ENCODE measurements around the gene GRAMD4. TPM values are rescaled to one million over a fixed set of nuclear protein-coding genes. Genes with fewer than 3 reads are reported as not detected.

The GRAMD4 gene
- total RNA-seq, 2 donors from 2014 or later: 38.0 to 43.3 TPM

DNA sequence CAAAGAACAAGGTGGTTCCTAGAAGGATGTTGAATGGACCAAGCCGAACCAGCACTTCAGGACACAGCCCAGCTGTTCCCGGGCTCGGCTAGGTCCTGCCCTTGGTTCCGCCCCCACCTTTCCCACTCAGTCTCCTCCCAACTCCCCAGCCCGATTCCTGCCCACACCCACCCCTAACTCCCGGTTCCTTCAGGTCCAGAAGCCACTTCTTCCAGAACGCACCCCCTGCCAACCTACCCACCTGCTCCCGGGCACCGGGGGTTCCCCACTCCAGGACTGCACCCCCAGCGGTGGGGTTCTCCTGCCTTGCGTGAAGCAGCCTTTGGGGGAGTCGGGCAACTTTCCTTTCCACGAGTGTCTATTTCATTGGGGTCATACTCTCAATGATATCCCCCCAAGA is 87.1 kb downstream of the GRAMD4 start:
- DNase-seq: no peak
- Mint-ChIP-seq H3K4me1 (peaks cover 17% of the 10 kb centered on the region), H3K4me3 (no peak overlapping the region), H3K36me3 (ENCODE audit: low read depth) (peaks cover 81% of the 10 kb centered on the region), H3K27ac (no peak overlapping the region), H3K9me3 (no peaks in the 10 kb centered on the region), H3K27me3 (ENCODE audit: insufficient read depth) (no peaks in the 10 kb centered on the region)
- Histone ChIP-seq H3K9me3 (ENCODE audit: control insufficient read depth, low read length) (no peaks in the 10 kb centered on the region), H3K27ac (ENCODE audit: low read depth, low read length) (no peak overlapping the region), H3K36me3 (ENCODE audit: control insufficient read depth, insufficient read depth, low read length) (peaks cover 68% of the 10 kb centered on the region), H3K4me3 (ENCODE audit: low read length) (no peak overlapping the region), H3K9ac (ENCODE audit: extremely low read depth, low read length, poor library complexity, severe bottlenecking) (no peak overlapping the region), H3K4me1 (ENCODE audit: control insufficient read depth, insufficient read depth, low read length) (no peaks in the 10 kb centered on the region), H3K27me3 (ENCODE audit: control insufficient read depth, insufficient read depth, low read length, poor library complexity, severe bottlenecking) (no peaks in the 10 kb centered on the region)
- TF ChIP-seq, protein P1, sequence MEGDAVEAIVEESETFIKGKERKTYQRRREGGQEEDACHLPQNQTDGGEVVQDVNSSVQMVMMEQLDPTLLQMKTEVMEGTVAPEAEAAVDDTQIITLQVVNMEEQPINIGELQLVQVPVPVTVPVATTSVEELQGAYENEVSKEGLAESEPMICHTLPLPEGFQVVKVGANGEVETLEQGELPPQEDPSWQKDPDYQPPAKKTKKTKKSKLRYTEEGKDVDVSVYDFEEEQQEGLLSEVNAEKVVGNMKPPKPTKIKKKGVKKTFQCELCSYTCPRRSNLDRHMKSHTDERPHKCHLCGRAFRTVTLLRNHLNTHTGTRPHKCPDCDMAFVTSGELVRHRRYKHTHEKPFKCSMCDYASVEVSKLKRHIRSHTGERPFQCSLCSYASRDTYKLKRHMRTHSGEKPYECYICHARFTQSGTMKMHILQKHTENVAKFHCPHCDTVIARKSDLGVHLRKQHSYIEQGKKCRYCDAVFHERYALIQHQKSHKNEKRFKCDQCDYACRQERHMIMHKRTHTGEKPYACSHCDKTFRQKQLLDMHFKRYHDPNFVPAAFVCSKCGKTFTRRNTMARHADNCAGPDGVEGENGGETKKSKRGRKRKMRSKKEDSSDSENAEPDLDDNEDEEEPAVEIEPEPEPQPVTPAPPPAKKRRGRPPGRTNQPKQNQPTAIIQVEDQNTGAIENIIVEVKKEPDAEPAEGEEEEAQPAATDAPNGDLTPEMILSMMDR (conservative IDR thresholded peaks at IDR 0.05): no peak
- 88 to 92% methylated on average over 10 to 13 of the region's 13 CpGs for WGBS, 2 experiments (ENCODE audit: insufficient coverage in 1 of 2, insufficient read length in 1 of 2)

DNA sequence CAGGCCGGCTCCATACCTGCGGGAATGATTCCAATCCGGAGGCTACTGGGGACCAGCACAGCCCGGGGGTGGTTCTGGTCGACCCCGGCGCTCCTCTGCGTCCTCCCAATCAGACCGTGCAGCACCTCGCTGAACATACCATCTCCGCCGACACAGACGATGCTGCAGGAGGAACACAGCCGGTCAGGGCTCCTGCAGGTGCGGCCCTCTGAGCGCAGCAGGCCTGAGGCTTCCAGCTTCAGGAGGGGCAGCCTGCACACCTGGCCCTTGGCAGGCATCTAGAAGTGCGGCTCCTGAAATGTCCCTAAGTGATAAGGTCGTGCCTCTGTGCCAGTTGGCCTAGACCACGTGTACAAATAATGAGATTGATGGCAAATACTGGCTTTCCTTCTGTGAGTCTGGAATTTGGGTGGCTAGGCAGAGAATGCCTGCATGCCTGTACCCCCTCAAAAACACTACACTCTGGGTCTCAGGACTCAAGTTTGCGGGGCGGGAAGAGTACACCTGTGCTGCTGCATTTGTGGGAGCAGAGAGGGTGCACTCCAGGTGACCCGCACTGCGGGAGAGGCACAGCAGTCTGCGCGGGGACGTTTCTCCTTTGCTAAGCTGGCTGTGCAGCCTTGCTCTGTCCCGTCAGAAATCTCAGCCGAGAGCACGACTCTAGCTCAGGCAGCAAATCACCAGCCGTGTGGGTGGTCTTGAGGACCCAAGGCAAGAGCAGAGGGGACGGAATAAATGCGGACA is 87.8 kb downstream of the GRAMD4 start:
- no peak overlapping the region for H3K4me3 ChIP-seq (ENCODE audit: low read length)
- peaks cover 71% of the 10 kb centered on the region for H3K36me3 ChIP-seq (ENCODE audit: control insufficient read depth, insufficient read depth, low read length)
- no peaks in the 10 kb centered on the region for H3K4me1 ChIP-seq (ENCODE audit: control insufficient read depth, insufficient read depth, low read length)
- Mint-ChIP-seq H3K27ac (no peak overlapping the region), H3K27me3 (ENCODE audit: insufficient read depth) (no peaks in the 10 kb centered on the region), H3K4me3 (no peak overlapping the region), H3K9me3 (no peaks in the 10 kb centered on the region), H3K4me1 (peaks cover 17% of the 10 kb centered on the region), H3K36me3 (ENCODE audit: low read depth) (peaks cover 81% of the 10 kb centered on the region)
- H3K27ac ChIP-seq (ENCODE audit: low read depth, low read length): no peak overlapping the region
- no peaks in the 10 kb centered on the region for H3K9me3 ChIP-seq (ENCODE audit: control insufficient read depth, low read length)
- no peaks in the 10 kb centered on the region for H3K27me3 ChIP-seq (ENCODE audit: control insufficient read depth, insufficient read depth, low read length, poor library complexity, severe bottlenecking)
- TF ChIP-seq, protein P1 (conservative IDR thresholded peaks at IDR 0.05): no peak
- no peak for DNase-seq
- 95% methylated on average over 22 to 32 of the region's 32 CpGs for WGBS, 2 experiments (ENCODE audit: insufficient coverage in 1 of 2, insufficient read length in 1 of 2)
- no peak overlapping the region for H3K9ac ChIP-seq (ENCODE audit: extremely low read depth, low read length, poor library complexity, severe bottlenecking)

DNA sequence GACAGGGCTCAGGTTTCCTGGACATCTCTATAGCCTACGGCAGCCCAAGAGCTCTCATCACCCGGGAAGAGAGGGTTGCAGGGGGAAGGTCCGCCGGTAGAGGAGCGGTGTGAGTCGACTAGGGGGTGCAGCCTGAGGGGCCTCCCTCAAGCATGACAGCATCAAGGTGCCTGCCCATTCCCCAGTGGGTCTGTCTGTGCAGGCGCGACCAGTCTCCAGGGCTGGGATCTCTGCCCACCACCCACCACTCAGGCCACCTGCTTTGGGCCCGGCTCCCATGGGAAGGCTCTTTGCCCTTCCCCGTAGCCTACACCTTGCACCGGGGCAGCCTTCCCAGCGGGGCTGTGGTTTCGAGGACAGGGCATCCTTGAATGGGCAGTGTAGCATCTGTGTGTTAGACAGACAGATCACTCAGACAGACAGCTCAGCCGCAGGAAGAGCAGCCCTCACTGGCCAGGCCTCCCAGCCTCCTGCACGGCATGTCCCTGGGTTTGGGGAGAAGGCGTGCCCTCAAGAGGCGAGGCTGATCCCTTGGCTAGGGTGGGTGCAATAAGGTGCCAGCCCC is 88.7 kb downstream of the GRAMD4 start:
- no peaks in the 10 kb centered on the region for H3K4me1 ChIP-seq (ENCODE audit: control insufficient read depth, insufficient read depth, low read length)
- H3K36me3 ChIP-seq (ENCODE audit: control insufficient read depth, insufficient read depth, low read length): peaks cover 76% of the 10 kb centered on the region
- Mint-ChIP-seq H3K4me3 (no peak overlapping the region), H3K4me1 (peaks cover 17% of the 10 kb centered on the region), H3K36me3 (ENCODE audit: low read depth) (peaks cover 81% of the 10 kb centered on the region), H3K27me3 (ENCODE audit: insufficient read depth) (no peaks in the 10 kb centered on the region), H3K9me3 (no peaks in the 10 kb centered on the region), H3K27ac (no peak overlapping the region)
- H3K9me3 ChIP-seq (ENCODE audit: control insufficient read depth, low read length): no peaks in the 10 kb centered on the region
- TF ChIP-seq, protein P1 (conservative IDR thresholded peaks at IDR 0.05): no peak
- 95% methylated on average over 15 to 17 of the region's 17 CpGs for WGBS, 2 experiments (ENCODE audit: insufficient coverage in 1 of 2, insufficient read length in 1 of 2)
- no peak overlapping the region for H3K4me3 ChIP-seq (ENCODE audit: low read length)
- DNase-seq: no peak
- H3K9ac ChIP-seq (ENCODE audit: extremely low read depth, low read length, poor library complexity, severe bottlenecking): no peak overlapping the region
- H3K27ac ChIP-seq (ENCODE audit: low read depth, low read length): no peak overlapping the region
- no peaks in the 10 kb centered on the region for H3K27me3 ChIP-seq (ENCODE audit: control insufficient read depth, insufficient read depth, low read length, poor library complexity, severe bottlenecking)
